Peyer's patch (tissue), 4 donors: Measurements from ENCODE around the gene POLD2.

Experiments used
- POLR2A ChIP-seq, 2 donors: fragments of 450-650 bp; IDR thresholded peaks; one replicate each; pipeline ENCODE4 v1.5.1; 2017; ENCODE audit warnings: antibody characterized with exemption in 2 of 2, mild to moderate bottlenecking in 2 of 2, moderate library complexity in 2 of 2
- TF ChIP-seq, protein P1 (sequence below), 6 experiments: fragments of 450-650 bp in 4 of 6; fragments of 200-600 bp in 2 of 6; sonication (generic) in 1 of 6; IDR thresholded peaks; one replicate each; pipeline ENCODE4 v1.5.1; 2017 to 2019; ENCODE audit warnings: antibody characterized with exemption in 6 of 6, mild to moderate bottlenecking in 3 of 6, moderate library complexity in 1 of 6

DNA sequence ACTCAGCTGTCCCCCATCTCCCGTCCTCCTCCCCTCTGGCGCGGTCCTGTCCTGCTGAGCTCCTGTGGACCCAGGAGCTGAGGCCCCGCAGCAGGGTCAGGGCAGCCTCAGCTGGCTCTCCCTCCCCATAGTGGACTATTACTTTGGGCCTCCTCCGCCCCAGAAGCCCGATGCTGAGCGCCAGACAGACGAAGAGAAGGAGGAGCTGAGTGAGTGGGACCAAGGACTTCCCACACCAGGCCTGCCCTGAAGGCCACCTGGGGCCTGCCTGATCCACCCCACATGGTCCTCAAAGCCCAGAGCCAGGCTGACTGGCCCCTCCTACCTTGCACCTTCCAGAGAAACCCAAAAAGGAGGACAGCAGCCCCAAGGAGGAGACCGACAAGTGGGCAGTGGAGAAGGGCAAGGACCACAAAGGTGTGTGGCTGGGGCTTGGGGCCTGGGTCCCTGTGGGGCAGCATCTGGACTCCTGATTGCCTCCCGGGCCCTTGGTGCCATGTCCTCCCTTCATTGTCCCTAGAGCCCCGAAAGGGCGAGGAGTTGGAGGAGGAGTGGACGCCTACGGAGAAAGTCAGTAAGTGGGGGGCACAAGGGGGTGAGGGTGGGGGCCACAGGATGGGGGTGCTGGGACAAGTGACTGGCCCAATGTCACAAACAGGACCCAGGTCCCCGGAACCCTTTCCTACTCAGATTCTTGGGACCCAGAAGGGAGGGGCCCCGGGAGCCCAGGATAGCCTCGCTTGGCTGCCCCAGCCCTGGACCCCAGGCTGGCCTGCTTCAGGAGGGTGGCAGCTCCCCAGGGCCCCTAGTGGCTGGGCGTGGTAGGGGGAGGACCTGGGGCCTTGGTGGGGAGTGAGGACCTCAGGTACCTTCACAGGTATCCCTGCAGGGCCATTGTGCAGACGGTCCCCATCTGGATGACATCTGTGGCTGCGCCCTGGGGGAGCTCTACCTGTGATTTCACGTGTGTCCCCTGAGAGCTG, 14.3 kb downstream of the POLD2 start:
- TF ChIP-seq, protein P1, sequence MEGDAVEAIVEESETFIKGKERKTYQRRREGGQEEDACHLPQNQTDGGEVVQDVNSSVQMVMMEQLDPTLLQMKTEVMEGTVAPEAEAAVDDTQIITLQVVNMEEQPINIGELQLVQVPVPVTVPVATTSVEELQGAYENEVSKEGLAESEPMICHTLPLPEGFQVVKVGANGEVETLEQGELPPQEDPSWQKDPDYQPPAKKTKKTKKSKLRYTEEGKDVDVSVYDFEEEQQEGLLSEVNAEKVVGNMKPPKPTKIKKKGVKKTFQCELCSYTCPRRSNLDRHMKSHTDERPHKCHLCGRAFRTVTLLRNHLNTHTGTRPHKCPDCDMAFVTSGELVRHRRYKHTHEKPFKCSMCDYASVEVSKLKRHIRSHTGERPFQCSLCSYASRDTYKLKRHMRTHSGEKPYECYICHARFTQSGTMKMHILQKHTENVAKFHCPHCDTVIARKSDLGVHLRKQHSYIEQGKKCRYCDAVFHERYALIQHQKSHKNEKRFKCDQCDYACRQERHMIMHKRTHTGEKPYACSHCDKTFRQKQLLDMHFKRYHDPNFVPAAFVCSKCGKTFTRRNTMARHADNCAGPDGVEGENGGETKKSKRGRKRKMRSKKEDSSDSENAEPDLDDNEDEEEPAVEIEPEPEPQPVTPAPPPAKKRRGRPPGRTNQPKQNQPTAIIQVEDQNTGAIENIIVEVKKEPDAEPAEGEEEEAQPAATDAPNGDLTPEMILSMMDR (IDR thresholded peaks at IDR 0.05): no peak
- TF ChIP-seq POLR2A (IDR thresholded peaks at IDR 0.05): no peak
